Cerebellar cortex (tissue), 1 donor: ENCODE data around the gene SLC35F3.
"Not testable (repeated sequence)": the region's sequence is repeated elsewhere in the genome, so short reads cannot be mapped to it uniquely, and the experiment has no call there.

Experiments used
- DNase-seq: peaks from one replicate; pipeline ENCODE4 v3.0.0-alpha.2; 2015; ENCODE audit warnings: low spot score

SLC35F3 gene

DNA sequence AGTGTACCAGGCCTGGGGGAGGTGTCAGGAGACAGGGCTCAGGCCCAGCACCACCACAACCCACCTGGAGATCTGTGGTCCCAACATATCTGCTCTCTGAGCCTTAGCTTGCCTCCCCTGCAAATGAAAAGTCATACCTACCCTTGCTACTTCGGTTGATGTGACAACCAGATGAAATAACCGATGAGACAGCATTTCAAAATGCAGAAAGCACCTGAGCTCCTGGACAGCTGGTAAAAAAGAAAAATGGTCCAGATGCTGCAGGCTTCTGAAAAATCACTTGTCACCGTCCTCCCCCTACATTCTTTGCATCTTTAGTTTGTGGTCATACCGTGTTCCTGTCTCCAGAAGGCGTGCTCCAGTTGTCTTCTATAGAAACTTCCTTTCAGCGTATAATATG is 416.8 kb downstream of the SLC35F3 start:
- no peak for DNase-seq

DNA sequence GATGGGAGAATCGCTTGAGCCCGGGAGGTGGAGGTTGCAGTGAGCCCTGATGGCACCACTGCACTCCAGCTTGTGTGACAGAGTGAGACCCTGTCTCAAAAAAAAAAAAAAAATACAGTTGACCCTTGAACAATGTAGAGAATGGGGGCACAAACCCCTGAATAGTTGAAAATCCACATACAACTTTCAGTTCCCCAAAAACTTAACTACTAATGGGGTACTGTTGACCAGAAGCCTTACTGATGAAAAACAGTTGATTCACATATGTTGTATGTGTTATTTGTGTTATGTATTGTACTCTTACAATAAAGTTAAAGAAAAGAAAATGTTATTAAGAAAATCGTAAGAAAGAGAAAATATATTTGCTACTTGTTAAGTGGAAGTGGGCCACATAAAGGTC is 417.6 kb downstream of the SLC35F3 start:
- DNase-seq = no peak

DNA sequence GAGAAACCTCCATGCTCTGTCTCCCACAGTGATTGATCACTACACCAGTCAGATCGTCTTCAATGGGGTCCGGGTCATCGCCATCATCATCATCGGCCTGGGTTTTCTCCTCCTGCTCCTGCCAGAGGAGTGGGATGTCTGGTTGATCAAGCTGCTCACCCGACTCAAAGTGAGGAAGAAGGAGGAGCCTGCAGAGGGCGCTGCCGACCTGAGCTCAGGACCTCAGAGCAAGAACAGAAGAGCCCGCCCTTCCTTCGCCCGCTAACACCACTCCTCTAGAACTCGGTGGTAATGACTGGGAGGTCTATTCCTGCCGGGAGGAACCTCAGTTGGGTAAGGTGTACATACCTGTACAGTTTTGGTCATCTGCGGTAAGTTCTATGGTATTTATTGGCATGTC is 418.5 kb downstream of the SLC35F3 start:
- peak; percentile 50 for DNase-seq

GRCh38 chr1:234324821-234325220 is 420.3 kb downstream of the SLC35F3 start:
- DNase-seq = no peak

GRCh38 chr1:234325878-234326496 is 421.5 kb downstream of the SLC35F3 start:
- DNase-seq = no peak

GRCh38 chr1:234326497-234327366 is 422.3 kb downstream of the SLC35F3 start:
- DNase-seq = peak; percentile 73

GRCh38 chr1:234327577-234328164 is 423.2 kb downstream of the SLC35F3 start:
- DNase-seq = no peak

GRCh38 chr1:234330843-234331215 is 426.4 kb downstream of the SLC35F3 start:
- no peak for DNase-seq

- no peak for DNase-seq
Measured at GRCh38 chr1:234331507-234331906, 427.0 kb downstream of the SLC35F3 start.

GRCh38 chr1:234336359-234336758 is 431.9 kb downstream of the SLC35F3 start:
- no peak for DNase-seq

DNA sequence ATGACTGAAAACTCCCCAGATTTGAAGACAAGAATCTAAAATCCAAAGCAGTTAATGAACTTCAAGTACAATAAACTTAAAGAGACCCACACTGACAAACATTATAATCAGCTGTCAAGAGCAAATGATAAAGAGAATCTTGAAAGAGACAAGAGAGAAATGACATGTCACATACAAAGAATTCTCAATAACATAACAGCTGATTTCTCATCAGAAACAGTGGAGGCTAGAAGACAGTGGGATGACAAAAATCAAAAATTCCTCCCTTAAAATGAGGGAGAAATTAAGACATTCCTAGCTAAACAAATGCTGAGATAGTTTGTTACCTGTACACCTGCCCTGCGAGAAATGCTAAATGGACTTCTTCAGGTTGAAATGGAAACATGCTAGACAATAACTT is 432.8 kb downstream of the SLC35F3 start:
- DNase-seq = no peak

DNA sequence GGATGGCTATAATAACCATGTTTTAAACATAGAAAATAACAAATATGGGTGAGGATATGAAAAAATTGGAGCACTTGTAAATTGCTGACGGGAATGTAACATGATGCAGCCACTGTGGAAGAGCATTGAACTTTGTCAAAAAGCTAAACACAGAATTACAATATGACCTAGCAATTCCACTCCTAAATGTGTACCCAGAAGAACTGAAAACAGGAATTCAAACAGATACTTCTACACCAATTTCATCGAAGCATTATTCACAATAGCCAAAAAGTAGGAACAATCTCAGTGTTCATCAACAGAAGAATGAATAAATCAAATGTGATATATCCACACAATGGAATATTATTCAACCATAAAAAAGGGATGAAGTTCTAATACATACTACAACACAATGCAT is 436.1 kb downstream of the SLC35F3 start:
- no peak for DNase-seq

DNA sequence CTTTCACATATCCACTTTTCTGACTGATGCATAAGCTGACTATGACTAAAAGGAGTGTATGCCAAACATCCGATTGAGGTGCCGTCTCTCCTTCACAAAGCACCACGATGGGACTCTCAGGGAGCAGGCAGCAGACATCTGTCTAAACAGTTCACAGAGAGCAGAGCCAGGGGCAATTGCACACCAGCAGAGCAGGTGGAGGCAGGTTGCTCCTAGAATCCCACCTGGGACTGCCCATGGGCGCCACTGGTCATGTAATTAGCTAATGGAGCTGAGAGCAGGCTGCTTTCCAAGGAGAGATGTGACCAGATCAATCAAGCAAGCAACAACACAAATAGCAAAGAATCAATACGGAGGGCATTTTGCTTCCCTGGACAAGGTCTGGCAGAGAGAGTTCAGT is 438.3 kb downstream of the SLC35F3 start:
- no peak for DNase-seq

GRCh38 chr1:234345237-234345636 is 440.8 kb downstream of the SLC35F3 start:
- no peak for DNase-seq

GRCh38 chr1:234348964-234349363 is 444.5 kb downstream of the SLC35F3 start:
- no peak for DNase-seq

- DNase-seq = no peak
Measured at GRCh38 chr1:234355782-234356510, 451.5 kb downstream of the SLC35F3 start.

DNA sequence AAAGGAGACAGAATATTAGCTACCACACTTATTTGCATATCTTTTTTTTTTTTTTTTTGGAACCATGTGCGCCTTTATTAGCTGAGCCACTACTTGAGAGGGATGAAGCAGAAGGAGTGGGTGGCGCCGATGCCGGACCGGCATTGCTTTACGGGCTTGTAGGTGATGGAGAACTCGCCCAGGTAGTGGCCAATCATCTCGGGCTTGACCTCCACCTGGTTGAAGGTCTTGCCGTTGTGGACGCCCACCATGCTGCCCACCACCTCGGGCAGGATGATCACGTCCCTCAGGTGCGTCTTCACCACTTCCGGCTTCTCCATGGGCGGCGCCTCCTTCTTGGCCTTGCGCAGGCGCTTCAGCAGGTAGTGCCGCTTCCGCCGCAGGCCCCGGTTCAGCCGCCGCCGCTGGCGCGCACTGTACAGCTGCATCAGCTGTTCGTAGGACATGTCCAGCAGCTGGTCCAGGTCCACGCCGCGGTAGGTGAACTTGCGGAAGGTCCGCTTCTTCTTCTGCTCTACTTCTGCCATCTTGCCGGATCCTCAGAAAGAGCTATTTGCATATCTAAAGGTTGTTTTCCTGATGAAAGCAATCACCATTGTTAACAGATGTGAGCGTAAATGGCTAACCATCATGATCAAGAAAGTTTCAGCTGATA is 452.3 kb downstream of the SLC35F3 start:
- not testable (repeated sequence) for DNase-seq

DNA sequence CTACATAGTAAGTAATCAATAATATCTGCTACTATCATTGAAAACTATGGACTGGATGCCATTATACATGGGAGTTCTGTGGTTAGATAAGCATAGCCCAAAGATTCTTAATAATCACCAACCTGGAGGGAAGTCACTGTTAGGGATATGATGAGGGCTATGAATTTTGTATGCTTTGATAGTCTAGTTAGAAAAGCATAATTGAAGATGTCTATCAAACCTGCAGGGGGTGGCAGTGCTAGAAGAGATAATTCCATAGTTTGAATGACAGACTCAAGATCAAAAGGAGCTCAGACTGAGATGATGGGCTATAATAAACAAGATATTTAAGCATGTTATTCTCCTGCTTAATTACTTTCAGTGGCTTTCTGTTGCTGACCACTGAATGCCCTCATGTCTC is 453.4 kb downstream of the SLC35F3 start:
- no peak for DNase-seq

DNA sequence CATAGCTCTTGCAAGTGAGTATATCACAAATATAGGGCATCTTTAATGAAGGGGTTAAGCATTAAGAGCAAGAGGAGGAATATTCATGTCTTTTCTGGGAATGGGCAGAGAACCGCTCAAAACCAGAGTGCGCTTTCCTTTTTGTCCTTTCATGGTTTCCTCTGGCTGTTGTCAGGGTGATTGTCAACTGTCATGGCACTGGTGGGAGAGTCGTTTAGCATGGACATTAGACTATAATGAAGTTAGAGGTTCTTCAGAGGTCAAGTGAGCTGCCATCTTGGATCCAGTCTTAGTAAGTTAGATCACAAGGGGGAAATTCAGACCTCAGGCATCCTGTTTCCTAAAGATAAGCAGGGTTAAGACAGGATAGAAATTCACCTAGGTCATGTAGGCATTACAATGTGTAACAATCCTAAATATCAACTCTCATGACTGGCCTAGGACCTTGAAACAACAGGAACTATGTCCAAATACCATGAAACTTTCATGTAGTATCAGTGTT is 456.7 kb downstream of the SLC35F3 start:
- no peak for DNase-seq

DNA sequence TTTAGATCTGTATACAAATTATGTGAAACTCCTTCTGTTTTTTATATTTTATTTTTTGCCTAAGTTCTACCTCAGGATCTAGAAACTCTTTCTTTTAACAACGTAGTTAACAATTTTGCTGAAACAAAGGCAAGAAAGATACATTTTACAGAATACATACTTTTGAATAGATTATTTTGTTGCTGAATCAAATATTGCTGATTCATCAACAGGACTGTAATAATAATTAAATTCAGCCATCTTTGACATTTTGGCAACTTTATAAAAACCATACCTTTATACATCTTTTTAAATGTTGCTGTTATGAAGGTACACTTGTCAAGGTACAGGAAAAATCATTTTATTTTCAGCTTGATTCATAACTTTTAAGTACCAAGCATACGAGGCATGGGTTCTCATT is 458.1 kb downstream of the SLC35F3 start:
- no peak for DNase-seq

- no peak for DNase-seq
Measured at GRCh38 chr1:234368320-234369032, 464.0 kb downstream of the SLC35F3 start.
